HEK293 (cell line): ENCODE results near the gene DPYSL5.
A peak's percentile ranks its signal among the peaks of the same experiment; 100 is the strongest.

ENCODE experiments used
- CTCF ChIA-PET: fragments of 350-600 bp; formaldehyde crosslinking; extraction: SDS; loops from one replicate; lab custom pipeline; 2021; ENCODE audit warnings: antibody characterized with exemption; lab: Yijun Ruan, JAX
- POLR2A ChIA-PET: fragments of 300-600 bp; formaldehyde crosslinking; extraction: SDS; loops from one replicate; lab custom pipeline; 2020; ENCODE audit warnings: antibody characterized with exemption, inconsistent platforms; lab: Yijun Ruan, JAX
- H3K27ac ChIP-seq: fragments of 200-500 bp; sonication (Bioruptor generic); 2 replicates; pipeline ENCODE4 v1.5.1; 2014; ENCODE audit warnings: low read depth, low read length, control low read depth, inconsistent platforms; ENCODE audit errors: extremely low read depth
- H3K36me3 ChIP-seq, 2 experiments: fragments of 200-500 bp in 1 of 2; sonication (Bioruptor generic) in 1 of 2; 1 replicate in 1 of 2; 2 replicates in 1 of 2; pipeline ENCODE4 v1.5.1; 2014 to 2017; ENCODE audit warnings: inconsistent platforms in 2 of 2, low read length in 2 of 2; ENCODE audit not compliant: control insufficient read depth in 2 of 2, insufficient read depth in 1 of 2
- H3K4me1 ChIP-seq: fragments of 200-500 bp; sonication (Bioruptor generic); 2 replicates; pipeline ENCODE4 v1.5.1; 2014; ENCODE audit warnings: mild to moderate bottlenecking, low read length, inconsistent platforms; ENCODE audit not compliant: control insufficient read depth, insufficient read depth
- H3K4me3 ChIP-seq: 2 replicates; pipeline ENCODE4 v1.5.1; 2011; ENCODE audit warnings: low read depth, mild to moderate bottlenecking, control low read depth, low read length, moderate library complexity
- H3K9me3 ChIP-seq: fragments of 200-500 bp; sonication (Bioruptor generic); 2 replicates; pipeline ENCODE4 v1.5.1; 2014; ENCODE audit warnings: low read depth, low read length, inconsistent platforms; ENCODE audit not compliant: control insufficient read depth, insufficient read depth
- KLF16 ChIP-seq: fragments of 450-650 bp; formaldehyde crosslinking; IDR thresholded peaks from 2 replicates; pipeline ENCODE4 v1.5.1; 2017; ENCODE audit warnings: missing biosample characterization, missing genetic modification characterization
- PRDM1 ChIP-seq: fragments of 450-650 bp; formaldehyde crosslinking; IDR thresholded peaks from 2 replicates; pipeline ENCODE4; 2016; ENCODE audit warnings: missing biosample characterization, missing genetic modification characterization
- ZBTB1 ChIP-seq: fragments of 450-650 bp; formaldehyde crosslinking; IDR thresholded peaks from 2 replicates; pipeline ENCODE4 v1.5.1; 2016; ENCODE audit warnings: missing biosample characterization, missing genetic modification characterization
- ZIC2 ChIP-seq: fragments of 450-650 bp; formaldehyde crosslinking; IDR thresholded peaks from 2 replicates; pipeline ENCODE4 v1.5.1; 2016; ENCODE audit warnings: missing biosample characterization, missing genetic modification characterization
- ZNF157 ChIP-seq: fragments of 450-650 bp; formaldehyde crosslinking; IDR thresholded peaks from 2 replicates; pipeline ENCODE4 v1.5.1; 2016; ENCODE audit warnings: missing biosample characterization, missing genetic modification characterization
- ZNF202 ChIP-seq: fragments of 450-650 bp; formaldehyde crosslinking; IDR thresholded peaks from 2 replicates; pipeline ENCODE4 v1.5.1; 2016; ENCODE audit warnings: missing biosample characterization, missing genetic modification characterization, borderline replicate concordance
- ZNF239 ChIP-seq: fragments of 450-650 bp; formaldehyde crosslinking; IDR thresholded peaks from 2 replicates; pipeline ENCODE4 v1.5.1; 2016; ENCODE audit warnings: missing biosample characterization, missing genetic modification characterization
- ZNF302 ChIP-seq: fragments of 450-650 bp; formaldehyde crosslinking; IDR thresholded peaks from 2 replicates; pipeline ENCODE4 v1.5.1; 2016; ENCODE audit warnings: missing biosample characterization, missing genetic modification characterization, low read depth
- ZNF366 ChIP-seq: fragments of 450-650 bp; formaldehyde crosslinking; conservative IDR thresholded peaks from 2 replicates; pipeline ENCODE4 v1.5.1; 2016; ENCODE audit warnings: missing biosample characterization, missing genetic modification characterization
- ZNF571 ChIP-seq: fragments of 450-650 bp; formaldehyde crosslinking; IDR thresholded peaks from 2 replicates; pipeline ENCODE4 v1.5.0; 2017; ENCODE audit warnings: missing biosample characterization, missing genetic modification characterization
- ZNF660 ChIP-seq: fragments of 450-650 bp; IDR thresholded peaks from 2 replicates; pipeline ENCODE4 v1.5.1; 2018; ENCODE audit warnings: missing biosample characterization, mild to moderate bottlenecking, missing genetic modification characterization
- ZNF76 ChIP-seq: fragments of 450-650 bp; formaldehyde crosslinking; IDR thresholded peaks from 2 replicates; pipeline ENCODE4; 2016; ENCODE audit warnings: low read depth, missing biosample characterization, missing genetic modification characterization, borderline replicate concordance
- ZNF843 ChIP-seq: fragments of 450-650 bp; formaldehyde crosslinking; IDR thresholded peaks from 2 replicates; pipeline ENCODE4 v1.5.1; 2016; ENCODE audit warnings: missing biosample characterization, missing genetic modification characterization
- TF ChIP-seq, protein P1 (sequence below): fragments of 450-650 bp; formaldehyde crosslinking; IDR thresholded peaks from 2 replicates; pipeline ENCODE4 v1.5.1; 2016; ENCODE audit warnings: missing biosample characterization, missing genetic modification characterization
- TF ChIP-seq, protein P2 (sequence below): fragments of 450-650 bp; formaldehyde crosslinking; IDR thresholded peaks from 2 replicates; pipeline ENCODE4 v1.5.1; 2016; ENCODE audit warnings: missing biosample characterization, missing genetic modification characterization, borderline replicate concordance
- TF ChIP-seq, protein P3 (sequence below): fragments of 450-650 bp; formaldehyde crosslinking; optimal IDR thresholded peaks from 2 replicates; pipeline ENCODE3; 2016; ENCODE audit warnings: missing biosample characterization, mild to moderate bottlenecking, missing genetic modification characterization
- TF ChIP-seq, protein P4 (sequence below): fragments of 450-650 bp; IDR thresholded peaks from 2 replicates; pipeline ENCODE4 v1.5.1; 2018; ENCODE audit warnings: missing biosample characterization, missing genetic modification characterization
- TF ChIP-seq, protein P5 (sequence below): fragments of 450-650 bp; formaldehyde crosslinking; IDR thresholded peaks from 2 replicates; pipeline ENCODE4 v1.5.1; 2016; ENCODE audit warnings: missing biosample characterization, missing genetic modification characterization, low read depth
- TF ChIP-seq, protein P6 (sequence below): fragments of 450-650 bp; formaldehyde crosslinking; IDR thresholded peaks from 2 replicates; pipeline ENCODE4 v1.5.1; 2016; ENCODE audit warnings: missing biosample characterization, missing genetic modification characterization

The DPYSL5 gene

DNA sequence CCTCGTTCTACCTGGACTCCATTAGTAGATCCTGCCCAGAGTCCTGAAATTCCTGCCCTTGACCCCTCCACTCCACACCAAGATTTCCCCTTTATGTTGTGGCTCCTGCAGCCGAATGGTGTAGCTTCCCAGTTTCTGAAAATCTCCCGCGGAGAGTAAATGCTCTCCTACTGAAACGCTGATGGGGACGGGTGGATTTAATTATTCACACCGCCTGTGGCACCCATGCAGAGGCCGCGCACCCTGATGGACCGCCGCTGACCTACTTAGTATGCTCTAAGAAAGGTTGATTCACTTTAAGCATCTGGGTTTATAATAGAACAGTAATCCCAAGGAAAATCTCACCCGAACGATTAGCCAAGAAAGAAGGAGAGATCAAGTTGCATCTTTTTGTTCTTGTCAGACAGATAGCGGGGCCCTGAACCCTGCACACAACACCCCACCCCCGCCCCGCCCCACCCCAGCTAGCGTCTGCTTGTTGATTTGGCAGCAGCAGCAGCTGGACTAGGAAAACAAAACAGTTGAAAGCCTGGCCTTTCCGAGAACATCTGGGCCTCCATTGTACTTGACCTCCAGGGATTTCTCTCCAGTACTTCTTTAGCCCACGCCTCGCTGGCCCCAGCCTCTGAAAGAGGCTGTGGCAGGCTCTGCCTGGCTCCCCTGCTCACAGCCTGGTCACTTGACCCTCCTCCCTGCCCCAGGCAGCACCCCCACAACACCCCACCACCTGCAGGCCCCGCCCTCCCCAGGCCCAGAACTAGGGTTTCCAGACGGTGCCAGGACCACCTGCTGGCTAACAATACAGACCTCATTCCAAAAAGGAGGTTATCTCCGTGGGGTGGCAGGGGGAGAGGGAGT lies 53.6 kb downstream of the DPYSL5 start:
- H3K4me3 ChIP-seq, result no peak overlapping the region
- CTCF ChIA-PET, result interaction anchor here (0.9 to 1.3 kb wide), 2 partner anchors 55 kb away, joined by 4 to 5 read pairs; no protein-coding TSS in a partner anchor
- H3K27ac ChIP-seq, result no peak overlapping the region
- H3K9me3 ChIP-seq, result no peaks in the 10 kb centered on the region
- peaks cover 9 to 73% of the 10 kb centered on the region in 2 experiments; a peak in 2 of 3 replicates for H3K36me3 ChIP-seq
- POLR2A ChIA-PET, result no interaction called here
- TF ChIP-seq KLF16 (tag by site-specific recombination) (no peak), ZIC2 (peak; percentile 75)
- TF ChIP-seq, all 188 proteins: peak for 1
- no peaks in the 10 kb centered on the region for H3K4me1 ChIP-seq

DNA sequence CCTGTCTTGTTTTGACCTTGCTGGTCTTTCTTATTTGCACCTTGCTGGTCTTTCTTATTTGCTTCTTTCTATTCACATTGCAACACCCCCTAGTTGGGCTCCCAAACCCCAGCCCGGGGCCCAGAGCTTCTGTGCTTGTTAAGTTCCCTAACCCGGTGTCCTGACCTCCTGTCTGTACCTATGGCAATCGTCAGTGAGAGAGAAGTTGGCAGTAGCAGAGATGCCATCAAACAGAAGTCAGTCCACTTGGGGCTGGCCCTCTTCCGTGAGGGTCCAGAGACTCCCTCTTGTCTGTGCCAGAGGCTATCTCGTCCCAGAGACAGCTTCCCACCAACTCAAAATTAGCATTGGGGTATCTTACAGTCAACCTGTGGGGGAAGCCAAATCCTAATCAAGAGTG lies 55.7 kb downstream of the DPYSL5 start:
- H3K4me1 ChIP-seq, result no peaks in the 10 kb centered on the region
- H3K9me3 ChIP-seq, result no peaks in the 10 kb centered on the region
- TF ChIP-seq ZNF202 (tag by site-specific recombination) (no peak), ZNF157 (tag by site-specific recombination) (no peak), ZNF302 (no peak), ZBTB1 (tag by site-specific recombination) (no peak), ZNF366 (tag by site-specific recombination) (no peak), ZNF571 (tag by site-specific recombination) (no peak), ZNF660 (no peak), ZNF843 (tag by site-specific recombination) (no peak), PRDM1 (tag by site-specific recombination) (no peak), ZNF76 (tag by site-specific recombination) (no peak), ZNF239 (tag by site-specific recombination) (no peak)
- TF ChIP-seq, protein P1, sequence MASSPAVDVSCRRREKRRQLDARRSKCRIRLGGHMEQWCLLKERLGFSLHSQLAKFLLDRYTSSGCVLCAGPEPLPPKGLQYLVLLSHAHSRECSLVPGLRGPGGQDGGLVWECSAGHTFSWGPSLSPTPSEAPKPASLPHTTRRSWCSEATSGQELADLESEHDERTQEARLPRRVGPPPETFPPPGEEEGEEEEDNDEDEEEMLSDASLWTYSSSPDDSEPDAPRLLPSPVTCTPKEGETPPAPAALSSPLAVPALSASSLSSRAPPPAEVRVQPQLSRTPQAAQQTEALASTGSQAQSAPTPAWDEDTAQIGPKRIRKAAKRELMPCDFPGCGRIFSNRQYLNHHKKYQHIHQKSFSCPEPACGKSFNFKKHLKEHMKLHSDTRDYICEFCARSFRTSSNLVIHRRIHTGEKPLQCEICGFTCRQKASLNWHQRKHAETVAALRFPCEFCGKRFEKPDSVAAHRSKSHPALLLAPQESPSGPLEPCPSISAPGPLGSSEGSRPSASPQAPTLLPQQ (tag by site-specific recombination), result no peak
- TF ChIP-seq, protein P2, sequence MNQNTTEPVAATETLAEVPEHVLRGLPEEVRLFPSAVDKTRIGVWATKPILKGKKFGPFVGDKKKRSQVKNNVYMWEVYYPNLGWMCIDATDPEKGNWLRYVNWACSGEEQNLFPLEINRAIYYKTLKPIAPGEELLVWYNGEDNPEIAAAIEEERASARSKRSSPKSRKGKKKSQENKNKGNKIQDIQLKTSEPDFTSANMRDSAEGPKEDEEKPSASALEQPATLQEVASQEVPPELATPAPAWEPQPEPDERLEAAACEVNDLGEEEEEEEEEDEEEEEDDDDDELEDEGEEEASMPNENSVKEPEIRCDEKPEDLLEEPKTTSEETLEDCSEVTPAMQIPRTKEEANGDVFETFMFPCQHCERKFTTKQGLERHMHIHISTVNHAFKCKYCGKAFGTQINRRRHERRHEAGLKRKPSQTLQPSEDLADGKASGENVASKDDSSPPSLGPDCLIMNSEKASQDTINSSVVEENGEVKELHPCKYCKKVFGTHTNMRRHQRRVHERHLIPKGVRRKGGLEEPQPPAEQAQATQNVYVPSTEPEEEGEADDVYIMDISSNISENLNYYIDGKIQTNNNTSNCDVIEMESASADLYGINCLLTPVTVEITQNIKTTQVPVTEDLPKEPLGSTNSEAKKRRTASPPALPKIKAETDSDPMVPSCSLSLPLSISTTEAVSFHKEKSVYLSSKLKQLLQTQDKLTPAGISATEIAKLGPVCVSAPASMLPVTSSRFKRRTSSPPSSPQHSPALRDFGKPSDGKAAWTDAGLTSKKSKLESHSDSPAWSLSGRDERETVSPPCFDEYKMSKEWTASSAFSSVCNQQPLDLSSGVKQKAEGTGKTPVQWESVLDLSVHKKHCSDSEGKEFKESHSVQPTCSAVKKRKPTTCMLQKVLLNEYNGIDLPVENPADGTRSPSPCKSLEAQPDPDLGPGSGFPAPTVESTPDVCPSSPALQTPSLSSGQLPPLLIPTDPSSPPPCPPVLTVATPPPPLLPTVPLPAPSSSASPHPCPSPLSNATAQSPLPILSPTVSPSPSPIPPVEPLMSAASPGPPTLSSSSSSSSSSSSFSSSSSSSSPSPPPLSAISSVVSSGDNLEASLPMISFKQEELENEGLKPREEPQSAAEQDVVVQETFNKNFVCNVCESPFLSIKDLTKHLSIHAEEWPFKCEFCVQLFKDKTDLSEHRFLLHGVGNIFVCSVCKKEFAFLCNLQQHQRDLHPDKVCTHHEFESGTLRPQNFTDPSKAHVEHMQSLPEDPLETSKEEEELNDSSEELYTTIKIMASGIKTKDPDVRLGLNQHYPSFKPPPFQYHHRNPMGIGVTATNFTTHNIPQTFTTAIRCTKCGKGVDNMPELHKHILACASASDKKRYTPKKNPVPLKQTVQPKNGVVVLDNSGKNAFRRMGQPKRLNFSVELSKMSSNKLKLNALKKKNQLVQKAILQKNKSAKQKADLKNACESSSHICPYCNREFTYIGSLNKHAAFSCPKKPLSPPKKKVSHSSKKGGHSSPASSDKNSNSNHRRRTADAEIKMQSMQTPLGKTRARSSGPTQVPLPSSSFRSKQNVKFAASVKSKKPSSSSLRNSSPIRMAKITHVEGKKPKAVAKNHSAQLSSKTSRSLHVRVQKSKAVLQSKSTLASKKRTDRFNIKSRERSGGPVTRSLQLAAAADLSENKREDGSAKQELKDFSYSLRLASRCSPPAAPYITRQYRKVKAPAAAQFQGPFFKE (tag by site-specific recombination), result no peak
- TF ChIP-seq, protein P3, sequence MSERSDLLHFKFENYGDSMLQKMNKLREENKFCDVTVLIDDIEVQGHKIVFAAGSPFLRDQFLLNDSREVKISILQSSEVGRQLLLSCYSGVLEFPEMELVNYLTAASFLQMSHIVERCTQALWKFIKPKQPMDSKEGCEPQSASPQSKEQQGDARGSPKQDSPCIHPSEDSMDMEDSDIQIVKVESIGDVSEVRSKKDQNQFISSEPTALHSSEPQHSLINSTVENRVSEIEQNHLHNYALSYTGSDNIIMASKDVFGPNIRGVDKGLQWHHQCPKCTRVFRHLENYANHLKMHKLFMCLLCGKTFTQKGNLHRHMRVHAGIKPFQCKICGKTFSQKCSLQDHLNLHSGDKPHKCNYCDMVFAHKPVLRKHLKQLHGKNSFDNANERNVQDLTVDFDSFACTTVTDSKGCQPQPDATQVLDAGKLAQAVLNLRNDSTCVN (tag by site-specific recombination), result no peak
- TF ChIP-seq, protein P4, sequence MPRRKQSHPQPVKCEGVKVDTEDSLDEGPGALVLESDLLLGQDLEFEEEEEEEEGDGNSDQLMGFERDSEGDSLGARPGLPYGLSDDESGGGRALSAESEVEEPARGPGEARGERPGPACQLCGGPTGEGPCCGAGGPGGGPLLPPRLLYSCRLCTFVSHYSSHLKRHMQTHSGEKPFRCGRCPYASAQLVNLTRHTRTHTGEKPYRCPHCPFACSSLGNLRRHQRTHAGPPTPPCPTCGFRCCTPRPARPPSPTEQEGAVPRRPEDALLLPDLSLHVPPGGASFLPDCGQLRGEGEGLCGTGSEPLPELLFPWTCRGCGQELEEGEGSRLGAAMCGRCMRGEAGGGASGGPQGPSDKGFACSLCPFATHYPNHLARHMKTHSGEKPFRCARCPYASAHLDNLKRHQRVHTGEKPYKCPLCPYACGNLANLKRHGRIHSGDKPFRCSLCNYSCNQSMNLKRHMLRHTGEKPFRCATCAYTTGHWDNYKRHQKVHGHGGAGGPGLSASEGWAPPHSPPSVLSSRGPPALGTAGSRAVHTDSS, result no peak
- TF ChIP-seq, protein P5, sequence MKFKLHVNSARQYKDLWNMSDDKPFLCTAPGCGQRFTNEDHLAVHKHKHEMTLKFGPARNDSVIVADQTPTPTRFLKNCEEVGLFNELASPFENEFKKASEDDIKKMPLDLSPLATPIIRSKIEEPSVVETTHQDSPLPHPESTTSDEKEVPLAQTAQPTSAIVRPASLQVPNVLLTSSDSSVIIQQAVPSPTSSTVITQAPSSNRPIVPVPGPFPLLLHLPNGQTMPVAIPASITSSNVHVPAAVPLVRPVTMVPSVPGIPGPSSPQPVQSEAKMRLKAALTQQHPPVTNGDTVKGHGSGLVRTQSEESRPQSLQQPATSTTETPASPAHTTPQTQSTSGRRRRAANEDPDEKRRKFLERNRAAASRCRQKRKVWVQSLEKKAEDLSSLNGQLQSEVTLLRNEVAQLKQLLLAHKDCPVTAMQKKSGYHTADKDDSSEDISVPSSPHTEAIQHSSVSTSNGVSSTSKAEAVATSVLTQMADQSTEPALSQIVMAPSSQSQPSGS (tag by site-specific recombination), result no peak
- TF ChIP-seq, protein P6, sequence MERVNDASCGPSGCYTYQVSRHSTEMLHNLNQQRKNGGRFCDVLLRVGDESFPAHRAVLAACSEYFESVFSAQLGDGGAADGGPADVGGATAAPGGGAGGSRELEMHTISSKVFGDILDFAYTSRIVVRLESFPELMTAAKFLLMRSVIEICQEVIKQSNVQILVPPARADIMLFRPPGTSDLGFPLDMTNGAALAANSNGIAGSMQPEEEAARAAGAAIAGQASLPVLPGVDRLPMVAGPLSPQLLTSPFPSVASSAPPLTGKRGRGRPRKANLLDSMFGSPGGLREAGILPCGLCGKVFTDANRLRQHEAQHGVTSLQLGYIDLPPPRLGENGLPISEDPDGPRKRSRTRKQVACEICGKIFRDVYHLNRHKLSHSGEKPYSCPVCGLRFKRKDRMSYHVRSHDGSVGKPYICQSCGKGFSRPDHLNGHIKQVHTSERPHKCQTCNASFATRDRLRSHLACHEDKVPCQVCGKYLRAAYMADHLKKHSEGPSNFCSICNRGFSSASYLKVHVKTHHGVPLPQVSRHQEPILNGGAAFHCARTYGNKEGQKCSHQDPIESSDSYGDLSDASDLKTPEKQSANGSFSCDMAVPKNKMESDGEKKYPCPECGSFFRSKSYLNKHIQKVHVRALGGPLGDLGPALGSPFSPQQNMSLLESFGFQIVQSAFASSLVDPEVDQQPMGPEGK (tag by site-specific recombination), result no peak
- H3K4me3 ChIP-seq, result no peak overlapping the region
- ChIA-PET CTCF (interaction anchor here (0.7 to 1.7 kb wide), 2 partner anchors 19 to 20 kb away, joined by 5 to 7 read pairs; no protein-coding TSS in a partner anchor), POLR2A (no interaction called here)
- no peak overlapping the region for H3K27ac ChIP-seq
- peaks cover 11 to 77% of the 10 kb centered on the region in 2 experiments; a peak in 2 of 3 replicates for H3K36me3 ChIP-seq
